GM13976 (cell line): ENCODE data around the gene GAL.

Experiments
- DNase-seq: peaks from one replicate; pipeline ENCODE4 v3.0.0; 2012; ENCODE audit warnings: low spot score
- in situ Hi-C: fragments of 300-500 bp; cut with MboI; formaldehyde crosslinking; loops from one replicate; pipeline ENCODE4 v1.12.0; 2022; ENCODE audit warnings: low sequenced_read_pairs, mixed read lengths, inconsistent platforms; ENCODE audit not compliant: unreplicated experiment
- TF ChIP-seq, protein P1 (sequence below): IDR thresholded peaks from 2 replicates; pipeline ENCODE4 v1.5.1; 2012; ENCODE audit warnings: borderline replicate concordance, mild to moderate bottlenecking; ENCODE audit not compliant: insufficient read depth; ENCODE audit errors: extremely low read depth, missing control alignments, control extremely low read depth

The GAL gene

DNA sequence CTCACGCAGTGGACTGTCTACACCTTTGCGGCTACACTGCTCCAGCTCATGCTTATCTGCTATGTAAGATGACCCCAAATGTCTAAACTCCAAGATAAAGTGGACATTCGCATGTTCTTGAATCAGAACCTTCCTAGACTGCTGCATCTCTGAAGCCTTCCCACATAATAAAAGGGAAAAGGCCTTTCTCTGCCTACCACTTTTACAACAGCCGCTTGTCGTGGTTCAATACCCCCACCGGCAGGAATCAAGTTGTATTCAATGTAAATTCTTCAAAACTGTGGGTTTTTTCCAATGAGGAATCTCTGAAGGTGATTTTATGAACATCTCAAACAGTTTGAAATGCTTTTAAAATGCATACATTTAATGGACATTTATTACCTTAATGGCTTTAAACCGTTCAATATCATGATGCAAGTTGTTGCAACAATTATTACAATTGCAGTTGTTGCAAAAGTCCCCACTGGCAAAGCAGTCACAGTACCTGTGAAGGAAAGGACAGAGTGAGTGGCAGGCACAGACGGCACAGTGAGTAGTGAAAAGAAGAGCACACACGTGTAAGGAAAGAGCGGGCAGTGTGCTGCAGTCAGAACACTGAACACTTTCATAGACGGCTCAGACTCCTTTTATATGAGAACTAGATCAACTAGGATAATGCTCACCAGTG, 31.2 kb downstream of the GAL start:
- DNase-seq, result no peak
- in situ Hi-C loops, result no loop called here
- TF ChIP-seq, protein P1, sequence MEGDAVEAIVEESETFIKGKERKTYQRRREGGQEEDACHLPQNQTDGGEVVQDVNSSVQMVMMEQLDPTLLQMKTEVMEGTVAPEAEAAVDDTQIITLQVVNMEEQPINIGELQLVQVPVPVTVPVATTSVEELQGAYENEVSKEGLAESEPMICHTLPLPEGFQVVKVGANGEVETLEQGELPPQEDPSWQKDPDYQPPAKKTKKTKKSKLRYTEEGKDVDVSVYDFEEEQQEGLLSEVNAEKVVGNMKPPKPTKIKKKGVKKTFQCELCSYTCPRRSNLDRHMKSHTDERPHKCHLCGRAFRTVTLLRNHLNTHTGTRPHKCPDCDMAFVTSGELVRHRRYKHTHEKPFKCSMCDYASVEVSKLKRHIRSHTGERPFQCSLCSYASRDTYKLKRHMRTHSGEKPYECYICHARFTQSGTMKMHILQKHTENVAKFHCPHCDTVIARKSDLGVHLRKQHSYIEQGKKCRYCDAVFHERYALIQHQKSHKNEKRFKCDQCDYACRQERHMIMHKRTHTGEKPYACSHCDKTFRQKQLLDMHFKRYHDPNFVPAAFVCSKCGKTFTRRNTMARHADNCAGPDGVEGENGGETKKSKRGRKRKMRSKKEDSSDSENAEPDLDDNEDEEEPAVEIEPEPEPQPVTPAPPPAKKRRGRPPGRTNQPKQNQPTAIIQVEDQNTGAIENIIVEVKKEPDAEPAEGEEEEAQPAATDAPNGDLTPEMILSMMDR, result no peak

DNA sequence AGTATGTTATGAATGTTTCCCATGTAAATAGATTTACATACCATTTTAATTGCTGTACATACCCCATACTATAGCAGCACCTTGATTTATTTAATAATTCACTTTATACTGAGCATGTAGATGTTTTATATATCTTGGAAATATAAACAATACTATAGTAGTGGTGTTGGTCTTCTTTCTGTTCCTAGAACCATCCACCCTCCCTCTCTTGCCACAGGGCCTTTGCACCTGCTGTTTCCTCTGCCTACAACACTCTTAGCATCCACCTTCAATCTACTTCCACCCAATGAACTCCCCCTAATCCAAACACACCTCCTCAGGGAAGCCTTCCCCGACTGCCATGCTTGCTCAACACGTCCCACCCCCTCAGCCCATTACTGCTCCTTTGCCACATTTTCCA, 36.7 kb downstream of the GAL start:
- TF ChIP-seq, protein P1, result no peak
- in situ Hi-C loops, result no loop called here
- no peak for DNase-seq

GRCh38 chr11:68722143-68722542, 37.8 kb downstream of the GAL start:
- DNase-seq, result no peak
- in situ Hi-C loops, result no loop called here
- TF ChIP-seq, protein P1, result no peak

- no peak for DNase-seq
- in situ Hi-C loops, result no loop called here
- TF ChIP-seq, protein P1, result no peak
These were observed 39.9 kb downstream of the GAL start for GRCh38 chr11:68724293-68724692.

DNA sequence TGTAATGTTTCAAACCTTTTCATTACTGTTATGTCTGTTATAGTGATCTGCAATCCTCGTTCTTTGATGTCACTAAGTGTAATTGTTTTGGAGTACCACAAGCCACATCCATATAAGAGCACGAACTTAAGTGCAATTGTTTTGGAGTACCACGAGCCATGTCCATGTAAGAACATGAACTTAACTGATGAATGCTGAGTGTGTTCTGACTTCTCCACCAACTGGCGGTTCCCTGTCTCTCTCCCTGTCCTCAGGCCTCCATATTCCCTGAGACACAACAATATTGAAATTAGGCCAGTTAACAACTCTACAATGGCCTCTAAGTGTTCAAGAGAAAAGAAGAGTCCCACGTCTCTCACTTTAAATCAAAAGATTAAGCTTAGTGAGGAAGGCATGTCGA, 43.4 kb downstream of the GAL start:
- in situ Hi-C loops, result no loop called here
- no peak for DNase-seq
- TF ChIP-seq, protein P1, result no peak

- TF ChIP-seq, protein P1, result no peak
- no peak for DNase-seq
- in situ Hi-C loops, result no loop called here
These were observed 49.8 kb downstream of the GAL start for GRCh38 chr11:68734111-68734510.
